T-helper 9 cell (primary cell): ENCODE measurements around the gene GLT1D1.
"Not testable (repeated sequence)": the region's sequence is repeated elsewhere in the genome, so short reads cannot be mapped to it uniquely, and the experiment has no call there.

Source experiments
- DNase-seq: peaks from one replicate; pipeline ENCODE4 v3.0.0-alpha.2; 2020
- total RNA-seq, 2 donors: gene quantifications; one replicate each; lab custom pipeline; 2026; lab: John Stamatoyannopoulos, UW

GLT1D1 gene
- 0 reads per million in 2 donors for total RNA-seq

DNA sequence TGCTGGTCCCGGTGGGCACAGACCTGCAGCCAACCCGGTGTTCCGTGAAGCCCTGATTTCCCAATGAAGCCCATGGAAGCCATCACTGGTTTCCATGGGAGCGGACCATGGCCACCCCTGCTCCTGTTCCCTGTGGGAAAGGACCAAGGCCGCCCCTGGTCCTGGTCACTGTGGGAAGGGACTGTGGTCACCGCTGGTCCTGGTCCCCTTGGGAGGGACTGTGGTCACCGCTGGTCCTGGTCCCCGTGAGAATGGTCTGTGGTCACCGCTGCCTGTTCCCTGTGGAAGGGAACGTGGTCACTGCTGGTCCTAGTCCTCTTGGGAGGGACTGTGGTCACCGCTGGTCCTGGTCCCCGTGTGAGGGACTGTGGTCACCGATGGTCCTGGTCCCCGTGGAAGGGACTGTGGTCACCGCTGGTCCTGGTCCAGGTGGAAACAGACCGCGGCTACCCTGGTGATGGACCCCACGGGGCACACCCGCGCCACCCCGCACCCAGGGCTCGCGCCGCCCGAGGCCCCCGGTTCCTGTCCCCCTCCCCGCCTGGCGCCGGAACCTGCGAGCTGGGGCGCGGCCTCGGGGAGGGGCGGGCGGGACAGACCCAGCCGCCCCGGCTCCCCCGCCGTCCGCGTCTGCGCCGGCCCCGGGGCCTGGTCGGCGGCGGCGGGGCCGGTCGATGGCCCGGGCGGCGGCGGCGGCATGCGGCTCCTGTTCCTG is at the start of gene GLT1D1:
GLT1D1 (plus strand) TSS at position 594 of the 715 bp plus-strand sequence; CDS start at position 698, 104 bp downstream.
- DNase-seq = no peak

GRCh38 chr12:128803788-128804187 is 49.5 kb upstream of the GLT1D1 start:
- DNase-seq = no peak

DNA sequence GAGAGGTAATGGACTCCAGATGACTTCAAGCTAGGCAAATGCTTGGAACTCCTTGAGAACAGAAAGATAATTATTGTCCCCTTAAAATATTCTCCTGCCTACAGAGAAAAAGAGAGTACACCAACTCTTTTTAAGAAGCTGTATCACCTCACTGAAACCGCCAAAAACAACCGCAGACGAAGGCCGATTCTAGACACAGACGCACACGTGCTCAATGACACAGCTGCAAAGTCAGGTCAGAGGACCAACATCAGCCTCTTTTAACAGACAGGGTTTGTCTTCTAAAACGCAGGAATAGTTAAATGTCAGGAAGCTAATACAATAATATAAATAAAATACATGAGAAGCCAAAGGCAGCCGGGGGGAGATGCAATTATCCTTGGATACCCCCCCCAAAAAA is 48.5 kb upstream of the GLT1D1 start:
- no peak for DNase-seq

DNA sequence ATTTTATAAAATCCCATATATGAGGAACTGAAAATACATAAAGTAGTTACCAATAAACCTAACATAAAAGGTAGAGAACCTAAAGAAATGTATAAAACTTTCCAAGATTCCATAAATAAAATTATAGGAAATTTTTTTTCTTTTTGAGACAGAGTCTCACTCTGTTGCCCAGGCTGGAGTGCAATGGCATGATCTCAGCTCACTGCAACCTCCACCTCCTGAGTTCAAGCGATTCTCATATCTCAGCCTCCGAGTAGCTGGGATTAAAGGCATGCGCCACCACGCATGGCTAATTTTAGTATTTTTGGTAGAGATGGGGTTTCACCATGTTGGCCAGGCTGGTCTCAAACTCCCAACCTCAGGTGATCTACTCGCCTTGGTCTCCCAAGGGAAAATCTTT is 47.9 kb upstream of the GLT1D1 start:
- not testable (repeated sequence) for DNase-seq

- no peak for DNase-seq
Measured at GRCh38 chr12:128806573-128806972, 46.7 kb upstream of the GLT1D1 start.

GRCh38 chr12:128807161-128807724 is 46.0 kb upstream of the GLT1D1 start:
- no peak for DNase-seq

- no peak for DNase-seq
Measured at GRCh38 chr12:128808651-128809050, 44.6 kb upstream of the GLT1D1 start.

GRCh38 chr12:128810182-128811127 is 42.8 kb upstream of the GLT1D1 start:
- no peak for DNase-seq

DNA sequence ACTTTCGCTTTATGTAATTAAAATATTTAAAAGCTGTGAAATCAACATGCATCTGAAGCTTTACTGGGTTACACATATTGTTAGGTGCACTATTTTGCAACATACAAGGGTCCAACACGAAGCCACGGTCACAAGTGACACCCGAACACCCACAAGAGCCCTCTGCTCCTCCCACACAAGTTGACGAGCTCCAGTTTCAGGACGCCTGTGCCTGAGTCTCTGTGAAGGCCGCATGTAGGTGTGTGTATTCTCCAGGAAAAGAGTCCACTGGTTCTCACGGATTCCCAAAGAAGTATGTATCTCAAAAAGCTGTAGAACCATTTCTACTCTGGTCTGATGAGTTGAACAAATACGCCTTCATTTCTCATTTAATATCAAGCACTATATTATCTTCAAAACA is 41.5 kb upstream of the GLT1D1 start:
- no peak for DNase-seq

DNA sequence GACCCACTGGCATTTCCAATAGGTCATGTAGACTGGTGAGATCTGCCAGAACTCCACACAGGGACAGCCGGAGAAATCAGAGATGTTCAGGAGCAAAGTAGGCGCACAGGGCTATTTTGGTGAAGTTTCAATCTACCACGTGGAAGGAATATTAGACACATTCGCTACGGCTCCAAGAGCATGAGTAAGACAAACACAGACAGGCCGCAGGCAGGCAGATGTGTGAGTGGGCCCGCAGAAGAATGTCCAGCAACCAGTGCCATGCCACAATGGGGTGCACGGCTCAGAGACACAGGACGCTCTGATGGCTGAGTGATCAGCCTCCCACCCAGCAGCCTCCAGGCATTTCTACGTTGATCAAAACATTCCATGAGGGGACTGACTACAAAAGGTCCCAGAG is 39.9 kb upstream of the GLT1D1 start:
- no peak for DNase-seq

- DNase-seq = no peak
Measured at GRCh38 chr12:128813883-128814282, 39.4 kb upstream of the GLT1D1 start.

DNA sequence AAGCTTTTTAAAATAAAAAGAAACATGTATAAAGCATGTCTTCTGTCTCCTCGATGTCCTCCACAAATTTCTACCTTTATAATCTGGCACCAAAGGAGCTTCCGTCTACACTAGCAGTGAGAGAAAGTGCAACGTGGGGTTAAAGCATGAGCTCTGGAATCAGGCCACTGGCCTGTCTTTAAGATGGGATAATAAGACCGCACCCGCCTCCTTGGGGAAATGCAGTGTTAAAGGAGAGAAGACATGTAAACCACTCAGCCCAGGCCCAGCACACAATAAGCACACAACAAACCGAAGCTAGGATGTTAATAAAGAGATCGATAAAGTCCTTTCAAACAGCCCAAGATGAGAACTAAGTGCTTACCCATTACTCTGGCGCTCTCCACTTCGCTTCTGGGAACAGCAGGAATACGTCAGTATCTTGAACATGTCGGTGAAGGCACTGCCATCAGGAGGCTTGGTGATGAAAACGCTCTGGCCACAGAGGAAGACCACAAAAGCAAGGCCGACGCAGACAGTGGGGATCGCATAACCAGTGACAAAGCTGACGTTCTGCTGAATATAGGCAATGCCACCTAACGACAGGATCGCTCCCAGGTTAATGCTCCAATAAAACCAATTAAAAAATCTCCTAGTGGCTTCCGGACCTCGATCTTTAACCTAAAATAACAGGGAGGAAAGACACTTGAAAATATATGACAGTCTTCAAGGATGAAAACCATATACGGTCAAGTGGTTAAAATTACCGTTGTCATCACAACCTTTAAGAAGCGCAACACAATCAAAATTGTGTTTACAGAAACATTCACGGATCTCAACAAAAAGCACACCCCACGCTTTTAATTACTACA is 38.6 kb upstream of the GLT1D1 start:
- no peak for DNase-seq

DNA sequence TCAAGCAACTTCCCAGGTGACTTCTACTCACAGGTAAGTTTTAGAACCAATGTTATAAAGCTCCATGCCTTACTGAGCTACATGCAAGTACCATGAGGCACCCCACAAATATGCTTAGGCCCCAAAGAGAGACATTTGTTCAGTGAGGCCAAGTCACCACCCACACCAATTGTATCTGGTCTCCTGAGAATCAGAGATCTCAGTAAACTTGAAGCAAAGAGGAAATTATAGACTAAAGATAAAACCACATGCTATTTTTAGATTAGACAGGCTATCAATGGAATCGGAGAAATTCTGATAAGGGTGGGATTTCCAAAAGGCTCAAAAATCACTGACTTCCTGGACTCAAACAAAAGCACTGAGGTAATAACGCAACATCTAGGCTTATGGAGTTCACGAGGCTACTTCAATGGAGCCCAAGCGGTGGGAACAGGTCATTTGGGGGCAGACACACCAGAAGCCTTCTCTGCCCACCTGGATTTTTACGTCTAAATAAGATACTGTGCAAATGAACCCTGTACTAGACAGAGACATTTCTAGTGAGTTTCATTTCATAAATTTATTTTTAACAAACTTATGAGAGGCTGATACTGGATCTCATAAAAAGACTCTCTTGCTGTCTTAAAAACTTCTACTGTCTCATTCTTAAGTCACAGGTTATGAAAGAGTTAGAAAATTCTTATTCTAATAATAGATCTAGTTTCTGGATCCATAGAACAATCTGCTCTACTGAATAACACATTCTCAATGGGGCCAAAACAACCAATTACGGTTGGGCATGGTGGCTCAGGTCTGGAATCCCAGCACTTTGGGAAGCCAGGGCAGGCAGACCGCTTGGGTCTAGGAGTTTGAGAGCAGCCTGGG is 37.3 kb upstream of the GLT1D1 start:
- DNase-seq = no peak

DNA sequence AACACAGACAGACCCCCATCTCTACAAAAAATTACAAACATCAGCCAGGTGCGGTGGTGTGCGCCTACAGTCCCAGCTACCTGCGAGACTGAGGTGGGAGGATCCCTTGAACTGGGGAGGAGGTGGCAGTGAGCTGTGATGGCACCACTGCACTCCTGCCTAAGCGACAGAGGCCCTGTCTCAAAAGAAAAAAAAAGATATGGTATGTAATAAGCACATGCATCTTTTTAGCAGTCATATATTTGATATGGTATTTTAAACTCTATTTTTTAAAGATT is 36.7 kb upstream of the GLT1D1 start:
- DNase-seq = no peak

DNA sequence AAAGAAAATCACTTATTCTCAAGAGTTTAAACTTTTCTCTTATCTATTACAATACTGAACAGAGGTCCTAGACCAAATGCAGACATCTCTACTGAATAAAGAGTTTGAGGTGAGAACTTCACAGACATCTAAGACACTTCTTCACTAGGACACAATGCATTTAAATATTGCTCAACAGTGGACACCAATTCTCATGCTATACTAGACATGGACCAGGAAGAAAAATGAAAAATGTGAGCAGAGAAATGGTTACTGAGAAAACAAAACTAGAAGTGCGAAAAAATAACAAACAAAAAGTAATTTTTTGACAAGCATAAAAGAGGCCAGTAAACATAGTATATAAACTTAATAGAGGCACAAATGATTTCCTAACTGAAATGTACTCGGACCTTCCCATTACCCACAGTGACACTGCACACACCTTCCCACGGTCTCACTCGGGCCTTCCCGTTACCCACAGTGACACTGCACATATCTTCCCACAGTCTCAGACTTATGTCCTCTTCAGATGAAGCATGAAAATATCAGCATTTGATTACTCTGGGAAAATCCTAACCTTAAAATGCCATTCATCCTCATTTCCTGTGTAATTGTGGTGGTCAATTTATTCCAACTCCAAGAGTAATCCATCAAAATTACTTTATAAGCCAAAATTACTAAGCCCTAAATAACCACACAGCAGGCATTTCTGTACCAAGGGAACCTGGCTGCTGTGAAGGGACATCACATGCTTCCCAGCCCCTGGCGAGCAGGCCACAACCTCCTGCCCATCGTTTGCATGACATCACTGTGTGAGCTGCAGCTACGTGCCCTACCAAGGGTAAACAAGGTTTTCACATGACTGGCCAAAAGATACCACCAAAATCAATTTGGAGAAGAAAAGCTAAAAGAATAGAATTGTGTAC is 35.9 kb upstream of the GLT1D1 start:
- DNase-seq = no peak

- no peak for DNase-seq
Measured at GRCh38 chr12:128818065-128819022, 34.9 kb upstream of the GLT1D1 start.

GRCh38 chr12:128819293-128820144 is 33.8 kb upstream of the GLT1D1 start:
- no peak for DNase-seq

GRCh38 chr12:128820253-128820652 is 33.0 kb upstream of the GLT1D1 start:
- DNase-seq = no peak
